ENCODE data around the gene USP49.
"Not testable (repeated sequence)": the region's sequence is repeated elsewhere in the genome, so short reads cannot be mapped to it uniquely, and the experiment has no call there.

The USP49 gene

GRCh38 chr6:41770381-41771057 is 124.7 kb downstream of the USP49 start:
- Mint-ChIP-seq H3K27ac (no peak overlapping the region), H3K4me1 (peaks cover 13% of the 10 kb centered on the region), H3K36me3 (peaks cover 8% of the 10 kb centered on the region), H3K4me3 (no peak overlapping the region), H3K27me3 (peaks cover 7% of the 10 kb centered on the region), H3K9me3 (no peaks in the 10 kb centered on the region)
- DNase-seq: no peak
- CTCF ChIA-PET: no interaction called here

- H3K27ac Mint-ChIP-seq: no peak overlapping the region
- H3K9me3 Mint-ChIP-seq: no peaks in the 10 kb centered on the region
- DNase-seq: no peak
- H3K27me3 Mint-ChIP-seq: peaks cover 7% of the 10 kb centered on the region
- CTCF ChIA-PET: interaction anchor here (1.8 kb wide), 1 partner anchor 8 kb away, joined by 9 read pairs; no protein-coding TSS in a partner anchor
- peaks cover 8% of the 10 kb centered on the region for H3K36me3 Mint-ChIP-seq
- H3K4me3 Mint-ChIP-seq: no peak overlapping the region
- H3K4me1 Mint-ChIP-seq: peaks cover 13% of the 10 kb centered on the region
Measured at GRCh38 chr6:41769376-41769775, 125.8 kb downstream of the USP49 start.

GRCh38 chr6:41768545-41769308 is 126.4 kb downstream of the USP49 start:
- Mint-ChIP-seq H3K36me3 (peaks cover 8% of the 10 kb centered on the region), H3K27me3 (peaks cover 7% of the 10 kb centered on the region), H3K9me3 (no peaks in the 10 kb centered on the region), H3K4me3 (no peak overlapping the region), H3K27ac (peak overlapping the region; percentile 42), H3K4me1 (peaks cover 13% of the 10 kb centered on the region)
- DNase-seq: peak; percentile 25
- CTCF ChIA-PET: interaction anchor here (1.8 kb wide), 1 partner anchor 9 kb away, joined by 9 read pairs; no protein-coding TSS in a partner anchor

GRCh38 chr6:41767112-41767833 is 127.9 kb downstream of the USP49 start:
- CTCF ChIA-PET: interaction anchor here (1.3 to 1.8 kb wide), 2 partner anchors 10 to 19 kb away, joined by 4 to 9 read pairs; no protein-coding TSS in a partner anchor
- peaks cover 5% of the 10 kb centered on the region for H3K36me3 Mint-ChIP-seq
- DNase-seq: no peak
- H3K9me3 Mint-ChIP-seq: no peaks in the 10 kb centered on the region
- H3K4me1 Mint-ChIP-seq: peaks cover 13% of the 10 kb centered on the region
- H3K27me3 Mint-ChIP-seq: peaks cover 7% of the 10 kb centered on the region
- no peak overlapping the region for H3K4me3 Mint-ChIP-seq
- H3K27ac Mint-ChIP-seq: no peak overlapping the region

GRCh38 chr6:41766043-41766664 is 129.0 kb downstream of the USP49 start:
- H3K27ac Mint-ChIP-seq, CTCF ChIA-PET, H3K36me3 Mint-ChIP-seq, DNase-seq, H3K27me3 Mint-ChIP-seq, H3K9me3 Mint-ChIP-seq, H3K4me3 Mint-ChIP-seq: not testable (repeated sequence)
- peaks cover 13% of the 10 kb centered on the region for H3K4me1 Mint-ChIP-seq

GRCh38 chr6:41763470-41763869 is 131.7 kb downstream of the USP49 start:
- CTCF ChIA-PET: interaction anchor here (0.9 kb wide), 1 partner anchor 13 kb away, joined by 6 read pairs; no protein-coding TSS in a partner anchor
- Mint-ChIP-seq H3K36me3 (no peaks in the 10 kb centered on the region), H3K4me3 (no peak overlapping the region), H3K27me3 (peaks cover 13% of the 10 kb centered on the region), H3K27ac (no peak overlapping the region), H3K9me3 (no peaks in the 10 kb centered on the region), H3K4me1 (peaks cover 4% of the 10 kb centered on the region)
- DNase-seq: no peak

- Mint-ChIP-seq H3K36me3 (no peaks in the 10 kb centered on the region), H3K4me3 (no peak overlapping the region), H3K27ac (no peak overlapping the region), H3K9me3 (no peaks in the 10 kb centered on the region), H3K27me3 (peaks cover 17% of the 10 kb centered on the region), H3K4me1 (no peaks in the 10 kb centered on the region)
- DNase-seq: no peak
- CTCF ChIA-PET: no interaction called here
Measured at GRCh38 chr6:41759905-41760579, 135.1 kb downstream of the USP49 start.

- peaks cover 17% of the 10 kb centered on the region for H3K27me3 Mint-ChIP-seq
- no peaks in the 10 kb centered on the region for H3K4me1 Mint-ChIP-seq
- no peaks in the 10 kb centered on the region for H3K36me3 Mint-ChIP-seq
- H3K9me3 Mint-ChIP-seq: no peaks in the 10 kb centered on the region
- DNase-seq: no peak
- H3K4me3 Mint-ChIP-seq: no peak overlapping the region
- H3K27ac Mint-ChIP-seq: no peak overlapping the region
- CTCF ChIA-PET: no interaction called here
Measured at GRCh38 chr6:41759106-41759904, 135.9 kb downstream of the USP49 start.

- Mint-ChIP-seq H3K4me1 (no peaks in the 10 kb centered on the region), H3K36me3 (no peaks in the 10 kb centered on the region), H3K27ac (no peak overlapping the region), H3K9me3 (no peaks in the 10 kb centered on the region), H3K27me3 (peaks cover 22% of the 10 kb centered on the region), H3K4me3 (no peak overlapping the region)
- CTCF ChIA-PET: no interaction called here
- no peak for DNase-seq
Measured at GRCh38 chr6:41758641-41759035, 136.5 kb downstream of the USP49 start.

- Mint-ChIP-seq H3K9me3 (no peaks in the 10 kb centered on the region), H3K27me3 (peaks cover 22% of the 10 kb centered on the region), H3K27ac (no peak overlapping the region), H3K4me1 (no peaks in the 10 kb centered on the region), H3K4me3 (no peak overlapping the region), H3K36me3 (no peaks in the 10 kb centered on the region)
- CTCF ChIA-PET: no interaction called here
- DNase-seq: no peak
Measured at GRCh38 chr6:41757931-41758640, 137.1 kb downstream of the USP49 start.

GRCh38 chr6:41757271-41757670 is 137.9 kb downstream of the USP49 start:
- no peaks in the 10 kb centered on the region for H3K36me3 Mint-ChIP-seq
- CTCF ChIA-PET: no interaction called here
- H3K27me3 Mint-ChIP-seq: peaks cover 22% of the 10 kb centered on the region
- no peaks in the 10 kb centered on the region for H3K9me3 Mint-ChIP-seq
- H3K4me3 Mint-ChIP-seq: no peak overlapping the region
- DNase-seq: no peak
- no peaks in the 10 kb centered on the region for H3K4me1 Mint-ChIP-seq
- H3K27ac Mint-ChIP-seq: no peak overlapping the region

GRCh38 chr6:41756354-41756753 is 138.8 kb downstream of the USP49 start:
- H3K36me3 Mint-ChIP-seq: no peaks in the 10 kb centered on the region
- CTCF ChIA-PET: no interaction called here
- no peak overlapping the region for H3K4me3 Mint-ChIP-seq
- DNase-seq: peak; percentile 40
- no peaks in the 10 kb centered on the region for H3K9me3 Mint-ChIP-seq
- peaks cover 22% of the 10 kb centered on the region for H3K27me3 Mint-ChIP-seq
- no peaks in the 10 kb centered on the region for H3K4me1 Mint-ChIP-seq
- no peak overlapping the region for H3K27ac Mint-ChIP-seq

- Mint-ChIP-seq H3K36me3 (no peaks in the 10 kb centered on the region), H3K4me1 (no peaks in the 10 kb centered on the region), H3K4me3 (no peak overlapping the region), H3K27me3 (peaks cover 22% of the 10 kb centered on the region), H3K27ac (no peak overlapping the region), H3K9me3 (no peaks in the 10 kb centered on the region)
- DNase-seq: no peak
- CTCF ChIA-PET: no interaction called here
Measured at GRCh38 chr6:41755895-41756294, 139.3 kb downstream of the USP49 start.

Measured in activated naive CD4-positive, alpha-beta T cell treated with anti-CD3 and anti-CD28 coated beads, Interleukin-2, amount 10 ng/mL, durations not matched to agents 7 days and 5 days (primary cell).